ENCODE measurements around the gene ZNF714.
A peak's percentile ranks its signal among the peaks of the same experiment; 100 is the strongest.

Gene ZNF714

GRCh38 chr19:21082011-21082975 is at the start of gene ZNF714:
TSS of gene ZNF714 (plus strand) at chr19:21082203. CDS start at chr19:21098269, 16,066 bp downstream.
- DNase-seq: peak; percentile 79

GRCh38 chr19:21045028-21045427 is 37.0 kb upstream of the ZNF714 start:
- DNase-seq: no peak

GRCh38 chr19:21046489-21046888 is 35.5 kb upstream of the ZNF714 start:
- DNase-seq: no peak

GRCh38 chr19:21047716-21048115 is 34.3 kb upstream of the ZNF714 start:
- DNase-seq: no peak

- DNase-seq: no peak
These were observed 29.1 kb upstream of the ZNF714 start for GRCh38 chr19:21052902-21053301.

- DNase-seq: no peak
These were observed 16.7 kb upstream of the ZNF714 start for GRCh38 chr19:21065336-21065735.

- DNase-seq: no peak
These were observed 2.3 kb downstream of the ZNF714 start for GRCh38 chr19:21084343-21084742.

- DNase-seq: no peak
These were observed 5.9 kb downstream of the ZNF714 start for GRCh38 chr19:21087871-21088270.

- no peak for DNase-seq
These were observed 10.1 kb downstream of the ZNF714 start for GRCh38 chr19:21092109-21092508.

GRCh38 chr19:21094347-21095025 is 12.5 kb downstream of the ZNF714 start:
- no peak for DNase-seq

- no peak for DNase-seq
These were observed 16.3 kb downstream of the ZNF714 start for GRCh38 chr19:21098291-21098690.

GRCh38 chr19:21101521-21102242 is 19.7 kb downstream of the ZNF714 start:
- DNase-seq: no peak

- DNase-seq: no peak
These were observed 27.1 kb downstream of the ZNF714 start for GRCh38 chr19:21109116-21109515.

GRCh38 chr19:21110183-21110582 is 28.2 kb downstream of the ZNF714 start:
- no peak for DNase-seq

- no peak for DNase-seq
These were observed 33.4 kb downstream of the ZNF714 start for GRCh38 chr19:21115430-21115829.

- no peak for DNase-seq
These were observed 35.3 kb downstream of the ZNF714 start for GRCh38 chr19:21117041-21117907.

GRCh38 chr19:21126078-21126477 is 44.1 kb downstream of the ZNF714 start:
- no peak for DNase-seq

- DNase-seq: no peak
These were observed 45.0 kb downstream of the ZNF714 start for GRCh38 chr19:21127001-21127400.

GRCh38 chr19:21127898-21128297 is 45.9 kb downstream of the ZNF714 start:
- DNase-seq: no peak

- no peak for DNase-seq
These were observed 47.1 kb downstream of the ZNF714 start for GRCh38 chr19:21128901-21129698.

GRCh38 chr19:21130097-21130775 is 48.2 kb downstream of the ZNF714 start:
- DNase-seq: no peak

Measured in activated CD4-positive, CD25-positive, alpha-beta regulatory T cell treated with anti-CD3 and anti-CD28 coated beads, Interleukin-2, amount 50 U/mL, for 72 hours (primary cell).